Adrenal gland (tissue), 5 donors: ENCODE data around the gene DOCK4.

Source experiments
- POLR2A ChIP-seq, 2 donors: fragments of 450-650 bp; IDR thresholded peaks; one replicate each; pipeline ENCODE4 v1.6.1; 2017; ENCODE audit warnings: antibody characterized with exemption in 2 of 2, mild to moderate bottlenecking in 2 of 2, moderate library complexity in 1 of 2
- TF ChIP-seq, protein P1 (sequence below), 6 experiments: fragments of 450-650 bp in 4 of 6; fragments of 200-600 bp in 2 of 6; sonication (generic) in 1 of 6; IDR thresholded peaks; 1 replicate in 5 of 6; 2 replicates in 1 of 6; pipeline versions ENCODE4 v1.5.1 to v1.8.0; 2016 to 2021; ENCODE audit warnings: antibody characterized with exemption in 6 of 6, mild to moderate bottlenecking in 2 of 6, moderate library complexity in 1 of 6
- donor health status: DM: no; HTN: no; CAD: no.

DNA sequence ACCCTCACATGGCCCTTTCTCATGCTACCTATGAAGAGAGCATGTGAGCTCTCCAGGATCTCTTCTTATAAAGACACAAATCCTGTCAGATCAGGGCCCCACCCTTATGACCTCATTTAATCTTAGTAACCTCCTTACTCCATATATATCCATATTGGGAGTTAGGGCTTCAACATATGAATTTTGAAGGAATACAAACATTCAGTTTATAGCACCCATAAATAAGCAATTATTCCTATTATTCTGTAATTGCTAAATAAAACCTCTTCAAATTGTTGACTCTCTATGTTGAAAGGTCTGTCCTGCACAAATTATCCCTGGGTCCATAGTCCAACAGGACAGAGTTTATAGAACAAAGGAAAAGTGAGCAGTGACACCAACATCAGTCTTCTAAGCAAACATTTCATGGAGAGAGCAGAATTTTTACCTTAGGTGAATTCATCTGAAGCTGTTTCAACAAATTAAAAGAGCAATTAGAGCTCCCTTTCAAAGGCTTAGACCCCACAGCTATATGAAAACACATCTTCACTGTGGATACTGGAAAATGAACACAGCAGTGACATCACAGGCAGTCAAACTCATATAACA is 12.2 kb downstream of the DOCK4 start:
- TF ChIP-seq, protein P1, sequence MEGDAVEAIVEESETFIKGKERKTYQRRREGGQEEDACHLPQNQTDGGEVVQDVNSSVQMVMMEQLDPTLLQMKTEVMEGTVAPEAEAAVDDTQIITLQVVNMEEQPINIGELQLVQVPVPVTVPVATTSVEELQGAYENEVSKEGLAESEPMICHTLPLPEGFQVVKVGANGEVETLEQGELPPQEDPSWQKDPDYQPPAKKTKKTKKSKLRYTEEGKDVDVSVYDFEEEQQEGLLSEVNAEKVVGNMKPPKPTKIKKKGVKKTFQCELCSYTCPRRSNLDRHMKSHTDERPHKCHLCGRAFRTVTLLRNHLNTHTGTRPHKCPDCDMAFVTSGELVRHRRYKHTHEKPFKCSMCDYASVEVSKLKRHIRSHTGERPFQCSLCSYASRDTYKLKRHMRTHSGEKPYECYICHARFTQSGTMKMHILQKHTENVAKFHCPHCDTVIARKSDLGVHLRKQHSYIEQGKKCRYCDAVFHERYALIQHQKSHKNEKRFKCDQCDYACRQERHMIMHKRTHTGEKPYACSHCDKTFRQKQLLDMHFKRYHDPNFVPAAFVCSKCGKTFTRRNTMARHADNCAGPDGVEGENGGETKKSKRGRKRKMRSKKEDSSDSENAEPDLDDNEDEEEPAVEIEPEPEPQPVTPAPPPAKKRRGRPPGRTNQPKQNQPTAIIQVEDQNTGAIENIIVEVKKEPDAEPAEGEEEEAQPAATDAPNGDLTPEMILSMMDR (IDR thresholded peaks at IDR 0.05) = no peak
- TF ChIP-seq POLR2A (IDR thresholded peaks at IDR 0.05) = no peak
